ENCODE measurements around the gene NECAB3. TPM values are rescaled to one million over a fixed set of nuclear protein-coding genes. Genes with fewer than 3 reads are reported as not detected.

The NECAB3 gene
- total RNA-seq, 2 donors from 2014 or later, result 24.0 to 29.6 TPM

- Histone ChIP-seq H3K9me3 (no peaks in the 10 kb centered on the region), H3K4me1 (ENCODE audit: control insufficient read depth in 1 of 2, low read depth in 2 of 2) (no peaks in the 10 kb centered on the region), H3K4me3 (no peak overlapping the region), H3K36me3 (peaks cover 39% of the 10 kb centered on the region), H3K27me3 (replicated peaks; ENCODE audit: insufficient read depth) (no peaks in the 10 kb centered on the region), H3K27ac (no peak overlapping the region)
- no peak for ATAC-seq (ENCODE audit: insufficient number of reproducible peaks, low FRiP score, low read depth)
- TF ChIP-seq, protein P1, sequence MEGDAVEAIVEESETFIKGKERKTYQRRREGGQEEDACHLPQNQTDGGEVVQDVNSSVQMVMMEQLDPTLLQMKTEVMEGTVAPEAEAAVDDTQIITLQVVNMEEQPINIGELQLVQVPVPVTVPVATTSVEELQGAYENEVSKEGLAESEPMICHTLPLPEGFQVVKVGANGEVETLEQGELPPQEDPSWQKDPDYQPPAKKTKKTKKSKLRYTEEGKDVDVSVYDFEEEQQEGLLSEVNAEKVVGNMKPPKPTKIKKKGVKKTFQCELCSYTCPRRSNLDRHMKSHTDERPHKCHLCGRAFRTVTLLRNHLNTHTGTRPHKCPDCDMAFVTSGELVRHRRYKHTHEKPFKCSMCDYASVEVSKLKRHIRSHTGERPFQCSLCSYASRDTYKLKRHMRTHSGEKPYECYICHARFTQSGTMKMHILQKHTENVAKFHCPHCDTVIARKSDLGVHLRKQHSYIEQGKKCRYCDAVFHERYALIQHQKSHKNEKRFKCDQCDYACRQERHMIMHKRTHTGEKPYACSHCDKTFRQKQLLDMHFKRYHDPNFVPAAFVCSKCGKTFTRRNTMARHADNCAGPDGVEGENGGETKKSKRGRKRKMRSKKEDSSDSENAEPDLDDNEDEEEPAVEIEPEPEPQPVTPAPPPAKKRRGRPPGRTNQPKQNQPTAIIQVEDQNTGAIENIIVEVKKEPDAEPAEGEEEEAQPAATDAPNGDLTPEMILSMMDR (IDR thresholded peaks at IDR 0.05), result no peak
- DNase-seq (ENCODE audit: low spot score), result no peak
These were observed 35.2 kb upstream of the NECAB3 start for GRCh38 chr20:33709398-33709797.

DNA sequence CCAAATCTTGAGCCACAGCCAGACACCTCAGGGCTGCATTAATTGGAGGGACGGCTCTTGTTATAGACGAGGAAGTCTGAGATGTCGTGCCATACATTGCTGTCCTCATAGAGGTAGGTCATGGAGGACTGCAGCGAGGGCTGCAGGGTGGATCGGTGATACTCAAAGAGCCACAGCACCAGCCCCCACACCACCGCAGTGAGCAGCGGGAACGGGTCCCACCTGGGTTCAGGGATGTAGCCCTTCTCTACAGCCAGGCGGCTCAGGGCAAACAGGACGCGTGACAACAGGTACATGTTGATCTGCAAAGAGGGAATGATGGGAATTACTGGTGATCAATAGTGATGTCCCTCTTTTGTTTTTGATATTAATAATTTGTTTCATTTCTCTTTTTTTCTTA lies 33.4 kb upstream of the NECAB3 start:
- Histone ChIP-seq H3K36me3 (peaks cover 31% of the 10 kb centered on the region), H3K27me3 (replicated peaks; ENCODE audit: insufficient read depth) (no peaks in the 10 kb centered on the region), H3K27ac (no peak overlapping the region), H3K9me3 (no peaks in the 10 kb centered on the region), H3K4me1 (ENCODE audit: control insufficient read depth in 1 of 2, low read depth in 2 of 2) (no peaks in the 10 kb centered on the region), H3K4me3 (no peak overlapping the region)
- ATAC-seq (ENCODE audit: insufficient number of reproducible peaks, low FRiP score, low read depth) (no peak), DNase-seq (ENCODE audit: low spot score) (no peak)
- TF ChIP-seq, protein P1 (IDR thresholded peaks at IDR 0.05), result no peak

GRCh38 chr20:33704197-33704924 lies 30.1 kb upstream of the NECAB3 start:
- Histone ChIP-seq H3K27ac (no peak overlapping the region), H3K9me3 (no peaks in the 10 kb centered on the region), H3K4me1 (ENCODE audit: control insufficient read depth in 1 of 2, low read depth in 2 of 2) (no peaks in the 10 kb centered on the region), H3K36me3 (peaks cover 10% of the 10 kb centered on the region), H3K27me3 (replicated peaks; ENCODE audit: insufficient read depth) (no peaks in the 10 kb centered on the region), H3K4me3 (no peak overlapping the region)
- TF ChIP-seq, protein P1 (IDR thresholded peaks at IDR 0.05), result no peak
- ATAC-seq (ENCODE audit: insufficient number of reproducible peaks, low FRiP score, low read depth), result no peak
- DNase-seq (ENCODE audit: low spot score), result no peak

DNA sequence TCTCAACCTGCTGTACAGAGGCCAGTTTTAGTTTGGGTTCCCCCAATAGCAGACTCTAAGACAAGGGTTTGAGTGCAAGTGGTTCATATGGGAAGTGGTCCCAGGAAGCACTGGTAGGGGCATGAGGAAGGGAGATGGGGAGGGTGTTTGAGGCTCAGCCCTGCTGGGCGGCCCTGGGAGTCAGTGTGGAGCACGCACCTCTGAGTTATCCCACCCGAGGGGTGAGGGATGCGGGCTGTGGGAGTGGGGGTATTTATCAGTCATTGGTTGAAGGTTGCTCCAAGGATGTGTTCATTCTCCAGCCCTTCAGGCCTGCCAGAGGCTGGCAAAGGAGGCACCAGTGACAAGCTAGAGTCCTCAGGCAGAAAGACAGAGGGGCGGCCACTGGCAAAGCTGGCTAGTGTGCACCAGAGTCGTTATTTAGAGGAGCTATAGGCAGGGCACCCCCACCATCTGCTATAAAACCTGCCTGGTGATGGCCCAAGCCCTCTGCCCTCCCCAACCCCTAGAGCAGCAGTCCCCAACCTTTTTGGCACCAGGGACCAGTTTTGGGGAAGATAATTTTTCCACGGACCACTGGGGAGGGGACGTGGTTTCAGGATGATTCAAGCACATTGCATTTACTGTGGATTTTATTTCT lies 29.4 kb upstream of the NECAB3 start:
- no peak for DNase-seq (ENCODE audit: low spot score)
- Histone ChIP-seq H3K27ac (no peak overlapping the region), H3K36me3 (peaks cover 10% of the 10 kb centered on the region), H3K4me3 (no peak overlapping the region), H3K27me3 (replicated peaks; ENCODE audit: insufficient read depth) (no peaks in the 10 kb centered on the region), H3K9me3 (no peaks in the 10 kb centered on the region), H3K4me1 (ENCODE audit: control insufficient read depth in 1 of 2, low read depth in 2 of 2) (no peaks in the 10 kb centered on the region)
- TF ChIP-seq, protein P1 (IDR thresholded peaks at IDR 0.05), result no peak
- no peak for ATAC-seq (ENCODE audit: insufficient number of reproducible peaks, low FRiP score, low read depth)

DNA sequence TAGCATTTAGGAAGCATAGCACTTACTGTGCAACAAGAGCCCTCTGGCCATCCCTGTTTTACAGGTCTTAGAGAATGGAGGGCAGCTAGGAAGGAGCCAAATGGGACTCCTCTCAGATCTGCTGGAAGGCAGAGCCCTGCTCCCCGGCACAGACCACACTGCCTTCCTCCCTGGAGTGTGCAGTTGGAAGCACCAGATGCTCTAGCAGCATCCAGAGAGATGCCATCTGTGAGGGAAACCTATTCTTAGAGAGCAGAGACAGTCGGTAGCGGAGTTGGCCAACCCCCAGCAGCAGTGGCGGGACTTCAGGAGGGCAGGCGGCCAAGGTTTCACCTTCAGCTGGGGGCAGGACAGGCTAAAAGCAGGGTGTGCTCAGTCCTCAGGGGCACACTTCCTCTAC lies 28.6 kb upstream of the NECAB3 start:
- peaks cover 0 to under 1% of the 10 kb centered on the region in 2 donors for H3K4me1 ChIP-seq (ENCODE audit: control insufficient read depth in 1 of 2, low read depth in 2 of 2)
- H3K36me3 ChIP-seq, result peaks cover 10% of the 10 kb centered on the region

More for the DNA sequence above, 28.6 kb upstream of the NECAB3 start:
- Histone ChIP-seq H3K27ac (no peak overlapping the region), H3K4me3 (no peak overlapping the region), H3K9me3 (no peaks in the 10 kb centered on the region), H3K27me3 (replicated peaks; ENCODE audit: insufficient read depth) (no peaks in the 10 kb centered on the region)
- no peak for DNase-seq (ENCODE audit: low spot score)
- no peak for ATAC-seq (ENCODE audit: insufficient number of reproducible peaks, low FRiP score, low read depth)
- TF ChIP-seq, protein P1 (IDR thresholded peaks at IDR 0.05), result no peak
